GM12891 (cell line): Measurements from ENCODE around the gene LORICRIN.

Experiments used
- POLR2A ChIP-seq: IDR thresholded peaks from 2 replicates; pipeline ENCODE4 v1.6.1; 2011; ENCODE audit warnings: low read depth, low read length, control low read depth
- POLR2AphosphoS5 ChIP-seq: IDR thresholded peaks from 2 replicates; pipeline ENCODE4 v1.6.1; 2011; ENCODE audit warnings: low read depth, low read length, control low read depth
- SPI1 ChIP-seq: IDR thresholded peaks from 2 replicates; pipeline ENCODE4 v1.6.1; 2011; ENCODE audit warnings: low read depth, low read length, control low read depth

- no peak for TF ChIP-seq POLR2A
- no peak for TF ChIP-seq POLR2AphosphoS5
- TF ChIP-seq SPI1: no peak
Observed at GRCh38 chr1:153261281-153262069, 2.0 kb downstream of the LORICRIN start.
